ENCODE results near the gene FMOD.
A peak's percentile ranks its signal among the peaks of the same experiment; 100 is the strongest.

The FMOD gene

DNA sequence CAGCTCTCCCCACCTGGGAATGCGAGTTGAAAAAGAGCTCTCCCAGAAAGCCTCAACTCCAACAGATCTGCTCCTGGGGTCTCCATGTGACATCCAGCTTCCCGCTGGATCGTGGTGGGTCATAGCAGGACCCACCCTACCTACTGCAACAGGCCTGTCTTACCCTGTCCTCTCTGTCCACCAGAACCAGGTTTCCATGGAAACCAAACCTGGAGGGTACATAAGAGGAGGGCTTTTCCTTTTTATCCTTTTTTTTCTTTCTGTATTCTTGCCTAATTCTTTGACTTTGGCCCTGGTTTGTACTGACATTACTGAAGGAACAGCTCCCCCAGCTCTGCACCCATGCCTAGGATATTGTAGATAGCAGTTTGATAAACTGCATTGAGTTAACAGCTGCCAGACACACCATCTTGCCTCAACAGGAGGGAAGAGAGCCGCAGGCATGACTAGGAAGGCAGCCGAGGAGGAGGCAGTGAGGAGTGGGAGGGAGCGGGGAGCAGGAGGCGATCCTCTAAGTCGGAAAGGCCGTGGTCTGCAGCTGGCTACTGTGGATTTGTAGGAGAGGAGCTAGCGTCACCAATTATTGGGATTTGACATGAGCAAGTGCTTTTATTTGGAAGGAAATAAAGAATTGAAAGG lies 9.7 kb upstream of the FMOD start:
- DNase-seq: no peak

GRCh38 chr1:203359010-203359571 lies 8.2 kb upstream of the FMOD start:
- DNase-seq: no peak

DNA sequence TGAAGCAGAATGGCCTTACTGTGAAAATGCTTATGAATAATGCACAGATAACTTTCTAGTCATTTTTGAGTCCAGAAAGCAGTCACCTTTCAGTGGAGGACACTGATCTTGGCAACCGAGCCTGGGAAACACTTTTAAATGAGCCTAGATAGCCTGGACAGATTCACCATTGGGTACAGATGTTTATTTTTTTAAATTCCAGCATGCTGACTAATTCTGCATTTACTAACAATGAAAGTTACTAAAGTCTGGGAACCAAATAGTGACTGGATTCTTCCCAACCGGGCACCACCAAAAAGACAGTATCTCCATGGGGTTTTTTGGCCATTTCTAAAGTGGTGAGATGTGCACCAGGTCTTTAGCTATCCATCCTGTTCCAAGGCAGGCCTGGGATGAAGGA lies 3.3 kb upstream of the FMOD start:
- DNase-seq: no peak

GRCh38 chr1:203353486-203353885 lies 2.6 kb upstream of the FMOD start:
- DNase-seq: no peak

- DNase-seq: no peak
These were observed 973 bp downstream of the FMOD start for GRCh38 chr1:203349773-203350524.

DNA sequence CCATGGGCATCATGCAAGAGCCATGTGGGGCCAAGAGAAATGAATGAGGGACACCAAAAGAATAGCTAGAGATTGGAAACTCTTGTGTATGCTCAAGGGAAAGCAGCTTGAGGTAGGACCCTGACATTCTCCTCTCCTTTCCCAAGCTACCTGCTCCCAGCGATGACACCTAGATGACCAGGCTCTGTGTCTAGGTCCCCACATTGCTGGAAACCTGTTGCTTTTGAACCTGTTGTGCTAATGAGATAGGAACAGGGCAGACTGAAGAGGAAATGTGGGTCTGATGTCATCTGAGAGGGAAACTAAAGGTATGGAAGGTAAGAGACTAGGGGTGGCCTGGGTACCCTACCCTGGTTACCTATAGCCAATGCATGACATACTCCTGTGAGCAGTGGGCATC lies 1.8 kb downstream of the FMOD start:
- no peak for DNase-seq

- DNase-seq: no peak
These were observed 4.2 kb downstream of the FMOD start for GRCh38 chr1:203346769-203347102.

DNA sequence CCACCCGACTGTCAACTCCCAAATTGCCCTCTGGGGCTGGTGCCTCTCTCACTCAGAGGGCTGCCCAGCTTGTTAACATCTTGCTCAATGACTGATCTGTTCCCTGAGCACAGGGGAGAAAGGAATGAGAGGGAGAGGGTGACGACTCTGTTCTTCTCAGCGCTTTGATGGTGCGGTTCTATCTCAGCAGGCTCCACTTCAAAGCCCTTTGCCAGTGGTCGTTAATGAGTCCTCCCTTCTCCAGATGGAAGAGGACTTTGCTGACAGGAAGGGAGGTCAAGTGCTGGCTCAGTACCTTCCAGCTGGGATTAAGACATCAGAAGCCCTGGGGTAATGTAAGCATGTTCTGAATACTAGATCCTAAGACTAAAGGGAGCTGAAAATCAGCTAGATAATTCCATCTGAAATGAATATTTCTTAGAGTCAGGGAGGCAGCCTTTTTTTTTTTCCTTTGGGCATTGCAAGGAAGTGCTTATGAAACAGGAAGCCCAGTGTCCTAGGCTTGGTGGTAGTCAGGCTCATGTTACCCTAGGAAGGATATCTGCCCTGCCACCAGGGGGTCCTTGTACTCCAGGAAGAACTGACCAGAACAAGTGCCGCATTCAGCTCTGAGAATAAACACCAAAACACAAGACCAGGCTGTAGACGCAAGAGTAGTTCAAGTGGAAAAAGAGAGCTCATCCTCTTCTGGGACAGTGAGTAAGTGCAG lies 4.7 kb downstream of the FMOD start:
- DNase-seq: no peak

DNA sequence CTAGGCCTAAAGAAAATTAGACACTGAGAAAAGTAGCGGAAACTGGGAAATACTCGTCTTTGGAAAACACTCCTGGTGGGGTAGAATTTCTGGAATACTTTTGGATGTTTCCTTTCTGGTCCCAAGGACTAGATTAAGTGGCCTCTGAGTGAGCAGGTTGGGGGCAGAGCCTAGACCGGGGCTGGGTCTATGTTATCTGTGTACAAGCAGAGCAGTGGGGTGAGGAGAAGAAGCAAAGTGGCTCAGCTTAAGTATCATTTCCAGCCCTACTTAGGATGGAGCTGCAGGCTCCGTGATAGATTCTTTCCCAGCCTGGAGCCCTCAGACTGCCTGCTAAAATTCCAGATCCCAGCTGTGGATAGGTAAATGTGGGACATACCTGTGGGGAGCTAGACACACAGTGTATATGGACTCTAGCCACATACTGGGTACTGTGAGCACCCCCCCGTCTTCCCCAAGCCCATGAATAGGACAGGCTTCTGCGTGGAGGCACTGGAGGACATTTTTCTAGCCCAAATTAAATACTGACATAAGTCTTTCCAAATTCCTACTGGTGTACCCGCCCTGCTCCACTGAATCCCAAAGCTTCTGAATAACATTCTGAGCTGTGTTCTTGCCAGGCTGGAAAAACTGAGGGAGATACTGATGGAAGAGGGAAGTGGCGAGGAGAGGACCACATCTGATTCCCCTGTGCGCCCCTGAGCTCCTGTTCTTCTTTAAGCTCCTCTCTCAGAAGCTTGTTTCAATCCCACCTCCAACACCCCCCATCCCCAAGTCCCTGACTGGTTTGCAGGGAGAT lies 6.8 kb downstream of the FMOD start:
- DNase-seq: no peak

GRCh38 chr1:203342192-203342940 lies 8.6 kb downstream of the FMOD start:
- DNase-seq: peak; percentile 68

DNA sequence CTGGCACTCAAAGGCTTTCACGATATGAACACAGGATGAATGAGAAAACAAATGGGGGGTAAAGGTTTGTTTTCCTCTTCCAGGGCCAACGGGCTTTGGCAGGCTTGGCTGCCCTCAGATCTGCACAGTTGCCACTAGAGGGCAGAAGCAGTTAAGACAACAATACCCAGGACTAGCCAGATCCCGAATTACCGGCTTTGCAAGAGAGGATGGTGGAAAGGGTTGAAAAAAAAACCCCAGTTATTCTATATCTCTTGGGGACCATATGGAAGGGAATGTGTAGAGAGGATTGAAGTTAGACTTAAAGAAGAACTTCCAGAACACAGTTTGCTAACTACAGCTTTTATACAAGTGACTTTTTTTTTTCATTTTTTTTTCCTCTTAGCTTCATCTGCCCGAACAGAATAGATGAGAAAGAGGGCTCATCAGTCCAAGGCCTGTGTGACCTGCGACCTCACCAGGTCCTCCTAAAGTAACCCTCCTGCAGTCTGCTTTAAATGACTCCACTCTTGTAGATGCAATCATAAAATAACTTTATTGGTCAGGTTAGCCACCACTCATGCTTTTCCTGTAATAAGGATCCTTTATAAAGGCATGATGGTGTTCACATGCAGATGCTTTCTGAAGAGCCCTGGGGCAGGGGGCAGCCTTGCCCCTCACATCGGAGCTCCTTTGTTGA lies 10.7 kb downstream of the FMOD start:
- DNase-seq: peak; percentile 71

DNA sequence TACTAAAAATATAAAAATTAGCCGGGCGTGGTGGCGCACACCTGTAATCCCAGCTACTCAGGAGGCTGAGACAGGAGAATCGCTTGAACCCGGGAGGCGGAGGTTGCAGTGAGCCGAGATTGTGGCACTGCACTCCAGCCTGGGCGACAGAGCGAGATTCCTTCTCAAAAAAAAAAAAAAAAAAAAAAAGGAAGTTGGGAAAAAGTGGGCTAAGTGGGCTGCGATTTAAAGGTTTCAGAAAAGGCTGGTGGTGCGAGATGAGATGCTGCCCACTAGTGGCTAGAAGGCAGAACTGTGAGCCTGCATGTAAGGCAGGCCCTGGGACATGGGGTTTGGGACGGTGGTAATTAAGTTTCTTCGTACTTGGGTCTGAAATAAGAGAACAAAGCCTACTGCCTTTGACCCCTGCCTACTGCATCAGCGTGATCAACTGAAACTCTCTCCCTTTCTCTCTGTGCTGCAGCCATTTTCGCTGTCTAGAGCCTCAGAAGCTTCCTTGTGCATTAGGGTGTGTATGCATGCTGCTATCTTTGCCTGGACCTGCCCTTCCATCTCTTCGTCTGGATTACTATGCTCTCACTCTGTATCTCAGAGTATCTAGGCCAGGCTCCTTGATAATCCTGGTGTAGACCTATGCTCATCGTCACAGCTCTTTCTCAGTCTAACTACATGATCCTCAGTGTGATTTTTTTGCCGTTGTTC lies 12.4 kb downstream of the FMOD start:
- peak; percentile 70 for DNase-seq

DNA sequence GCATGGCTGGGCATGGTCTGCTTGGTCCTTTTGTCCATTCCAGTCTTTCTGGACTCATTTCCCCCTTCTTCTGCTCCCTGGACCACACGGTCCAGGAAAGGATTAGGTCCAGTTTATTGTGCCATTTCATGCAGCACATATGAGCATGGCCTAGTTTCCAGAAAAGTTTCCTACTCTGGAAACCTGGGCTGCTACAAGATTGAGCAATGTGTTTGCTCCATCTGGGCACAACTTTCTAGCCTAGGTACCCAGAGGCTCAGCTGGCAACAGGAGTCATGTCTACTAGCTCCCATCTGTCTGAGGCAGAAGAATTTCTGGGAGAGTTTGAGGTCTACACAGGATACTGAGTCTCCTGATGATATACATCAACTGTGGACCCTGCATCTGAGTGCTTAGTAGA lies 14.8 kb downstream of the FMOD start:
- DNase-seq: no peak

DNA sequence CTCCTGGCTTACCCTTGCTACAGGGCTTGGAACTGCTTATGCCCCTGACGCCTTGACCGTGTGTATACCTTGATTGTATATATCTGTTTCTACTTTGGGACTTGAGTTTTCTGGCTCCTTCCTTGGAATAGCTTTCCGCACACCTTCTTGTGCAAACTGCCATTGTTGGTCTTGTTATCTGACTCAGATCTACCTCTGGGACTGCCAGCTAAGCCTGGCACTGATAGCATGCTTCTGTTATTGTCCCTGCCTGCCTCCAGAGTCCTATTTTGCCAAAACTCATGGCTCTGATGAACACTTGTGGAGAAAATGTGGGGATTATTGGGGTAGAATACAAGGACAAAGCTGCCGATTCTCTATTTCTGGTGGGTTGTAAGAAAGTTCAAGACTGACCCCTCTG lies 15.4 kb downstream of the FMOD start:
- DNase-seq: no peak

DNA sequence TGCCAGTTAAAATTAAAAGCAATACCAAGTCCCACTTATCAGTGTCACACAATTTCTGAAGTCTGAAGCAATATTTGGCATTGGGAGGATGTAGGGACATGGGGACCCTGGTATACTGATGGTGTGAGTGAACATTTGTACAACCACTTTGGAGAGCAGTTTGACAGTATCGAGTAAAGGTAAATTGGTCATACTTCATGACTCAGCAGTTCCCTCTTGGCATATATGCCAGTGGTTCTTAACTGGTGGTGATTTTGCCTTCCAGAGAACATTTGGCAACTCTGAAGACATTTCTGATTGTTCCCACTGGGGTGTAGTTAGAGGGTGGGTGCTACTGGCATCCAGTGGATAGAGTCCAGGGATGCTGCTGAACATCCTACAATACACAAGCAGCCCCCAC lies 19.7 kb downstream of the FMOD start:
- no peak for DNase-seq

GRCh38 chr1:203328714-203329122 lies 22.2 kb downstream of the FMOD start:
- no peak for DNase-seq

GRCh38 chr1:203327684-203328457 lies 23.1 kb downstream of the FMOD start:
- DNase-seq: peak; percentile 76

DNA sequence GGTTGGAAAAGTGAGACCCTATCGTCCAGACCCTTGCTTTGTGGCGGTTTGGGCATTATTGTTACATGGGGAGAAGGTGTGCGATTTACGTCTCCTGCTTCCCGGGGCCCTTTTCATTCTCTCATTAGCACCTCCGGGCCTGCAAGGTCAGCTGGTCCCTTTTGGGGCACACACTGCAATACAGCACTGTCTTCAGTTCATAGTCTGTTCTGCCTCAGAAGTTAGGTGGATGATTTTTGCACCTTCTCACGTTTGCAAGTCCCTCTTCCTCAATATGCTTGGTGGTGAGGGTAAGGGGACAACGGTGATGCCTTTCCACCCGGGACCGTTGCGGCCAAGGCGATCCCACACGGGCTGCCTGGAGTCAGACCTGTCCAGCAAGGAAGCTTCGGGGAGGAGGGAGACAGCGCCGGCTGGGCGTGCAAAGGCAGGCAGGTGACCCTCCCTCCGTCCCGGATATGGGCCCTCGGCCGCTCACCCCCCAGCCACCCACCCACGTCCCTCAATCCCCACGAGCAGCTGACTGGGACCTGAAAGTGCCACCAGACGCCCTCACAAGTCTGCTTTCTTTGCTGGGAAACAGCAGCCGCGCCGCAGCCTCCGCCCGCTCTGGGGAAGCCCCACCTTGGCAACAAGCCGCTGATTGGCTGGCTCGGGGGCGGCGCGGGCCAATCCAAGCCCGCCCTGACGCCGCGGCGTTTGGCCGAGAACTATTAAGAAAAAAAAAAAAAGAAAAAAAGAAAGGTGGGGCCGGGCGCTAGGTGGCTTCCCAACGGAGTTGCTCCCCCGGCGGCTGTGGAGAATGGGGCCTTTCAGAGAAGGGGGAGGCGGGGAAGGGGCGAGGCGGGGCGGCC lies 23.9 kb downstream of the FMOD start:
- peak; percentile 95 for DNase-seq

GRCh38 chr1:203325418-203326091 lies 25.4 kb downstream of the FMOD start:
- no peak for DNase-seq
